DOHH2 (cell line): ENCODE data around the gene INHBE.

Source experiments
- CTCF ChIP-seq: fragments of 200-600 bp; sonication (generic); IDR thresholded peaks from one replicate; pipeline ENCODE4 v1.5.1; 2014; ENCODE audit warnings: antibody characterized with exemption, mild to moderate bottlenecking, low read depth, low read length; ENCODE audit not compliant: poor library complexity, severe bottlenecking
- EZH2phosphoT487 ChIP-seq: fragments of 200-600 bp; sonication (generic); IDR thresholded peaks from 2 replicates; pipeline ENCODE4 v1.6.1; 2017; ENCODE audit warnings: borderline replicate concordance, mild to moderate bottlenecking, antibody characterized with exemption, low read length, moderate library complexity, mixed read lengths

DNA sequence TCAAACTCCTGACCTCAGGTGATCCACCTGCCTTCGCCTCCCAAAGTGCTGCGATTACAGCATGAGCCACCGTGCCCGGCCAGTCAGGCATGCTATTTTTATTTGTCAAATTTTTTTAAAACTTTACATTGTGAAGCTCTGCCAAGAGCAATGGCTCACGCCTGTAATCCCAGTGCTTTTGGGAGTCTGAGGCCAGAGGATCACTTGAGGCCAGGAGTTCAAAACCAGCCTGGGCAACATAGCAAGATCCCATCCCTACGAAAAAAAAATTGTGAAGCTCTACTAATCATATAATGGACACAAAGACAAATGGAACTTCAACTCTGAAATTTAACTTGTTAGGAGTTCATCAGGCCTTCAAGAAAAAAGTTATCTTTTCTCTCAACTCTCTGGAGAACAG, 26.1 kb upstream of the INHBE start:
- TF ChIP-seq CTCF (no peak), EZH2phosphoT487 (no peak)
